Mucosa of descending colon (tissue), 3 donors: ENCODE data around the gene KIAA0825. TPM values are rescaled to one million over a fixed set of nuclear protein-coding genes. Genes with fewer than 3 reads are reported as not detected.
"Not testable (repeated sequence)": the region's sequence is repeated elsewhere in the genome, so short reads cannot be mapped to it uniquely, and the experiment has no call there.

Experiments used
- ATAC-seq: fragments of 200-7000 bp; cut with Tn5 transposase; one replicate; pipeline ENCODE4 v1.9.1; 2020; ENCODE audit warnings: mild to moderate bottlenecking, moderate library complexity
- DNase-seq, 3 donors: peaks; one replicate each; pipeline ENCODE4 v3.0.0-alpha.2; 2020
- H3K36me3 ChIP-seq: fragments of 200-600 bp; one replicate; pipeline ENCODE4 v1.8.0; 2021; ENCODE audit warnings: low read depth, mild to moderate bottlenecking
- H3K4me1 ChIP-seq: fragments of 200-600 bp; one replicate; pipeline ENCODE4 v1.8.0; 2021; ENCODE audit warnings: low read depth, mild to moderate bottlenecking
- H3K4me3 ChIP-seq: fragments of 200-600 bp; one replicate; pipeline ENCODE4 v1.8.0; 2021; ENCODE audit warnings: mild to moderate bottlenecking
- H3K9me3 ChIP-seq: fragments of 200-600 bp; one replicate; pipeline ENCODE4 v1.8.0; 2021; ENCODE audit warnings: mild to moderate bottlenecking
- intact Hi-C, 2 donors: fragments of 100-400 bp; cut with DNase I in 1 of 2; cut with micrococcal nuclease in 1 of 2; formaldehyde crosslinking; loops; one replicate each; pipeline versions ENCODE4 v1.11.0 to v1.11.1; 2022; cut with DNase I, micrococcal nuclease
- total RNA-seq, 3 donors: library from RNA; stranded (reverse); fragmentation: NEBNext Ultra II Directional in 2 of 3; extraction: Animal tissue kit (Norgen Biotek cat#: 25700) in 2 of 3; gene quantifications; one replicate each; pipeline versions ENCODE4 v1.2.1 to v1.2.4, GENCODE V29; 2021 to 2023
- TF ChIP-seq, protein P1 (sequence below): fragments of 200-600 bp; IDR thresholded peaks from one replicate; pipeline ENCODE4 v1.8.0; 2022; ENCODE audit warnings: antibody characterized with exemption, mild to moderate bottlenecking
- donor health status: DM: no; HTN: no; CAD: no; lungs with moderate emphysema.
- donor health status: DM: no; HTN: no; CAD: no.
- donor health status: DM: no; HTN: yes; CAD: no.

KIAA0825 gene
- total RNA-seq, 3 donors from 2014 or later, result 2.6 to 3.6 (median 3.1) TPM

DNA sequence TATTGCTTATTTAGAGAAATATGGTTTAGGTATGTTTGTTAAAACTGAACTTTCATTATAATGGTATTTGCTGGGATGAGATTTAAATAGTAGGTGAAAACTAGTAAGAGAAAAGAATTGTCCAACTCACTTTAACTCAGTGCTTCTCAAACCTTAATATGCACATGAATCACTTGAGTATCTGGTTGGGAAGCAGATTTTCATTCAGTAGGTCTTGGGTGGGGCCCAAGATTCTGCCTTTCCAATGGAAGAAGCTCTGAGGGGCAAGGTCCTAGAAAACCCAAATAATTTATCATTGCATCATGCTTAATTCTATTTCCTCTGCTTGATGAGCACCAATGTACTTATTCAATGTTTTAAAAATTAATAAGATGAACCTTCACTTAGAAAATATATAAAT is 262.6 kb downstream of the KIAA0825 start:
- Histone ChIP-seq H3K36me3 (no peaks in the 10 kb centered on the region), H3K9me3 (no peaks in the 10 kb centered on the region), H3K4me3 (no peak overlapping the region), H3K4me1 (no peaks in the 10 kb centered on the region)
- ATAC-seq (no peak), DNase-seq (no peak)
- TF ChIP-seq, protein P1, sequence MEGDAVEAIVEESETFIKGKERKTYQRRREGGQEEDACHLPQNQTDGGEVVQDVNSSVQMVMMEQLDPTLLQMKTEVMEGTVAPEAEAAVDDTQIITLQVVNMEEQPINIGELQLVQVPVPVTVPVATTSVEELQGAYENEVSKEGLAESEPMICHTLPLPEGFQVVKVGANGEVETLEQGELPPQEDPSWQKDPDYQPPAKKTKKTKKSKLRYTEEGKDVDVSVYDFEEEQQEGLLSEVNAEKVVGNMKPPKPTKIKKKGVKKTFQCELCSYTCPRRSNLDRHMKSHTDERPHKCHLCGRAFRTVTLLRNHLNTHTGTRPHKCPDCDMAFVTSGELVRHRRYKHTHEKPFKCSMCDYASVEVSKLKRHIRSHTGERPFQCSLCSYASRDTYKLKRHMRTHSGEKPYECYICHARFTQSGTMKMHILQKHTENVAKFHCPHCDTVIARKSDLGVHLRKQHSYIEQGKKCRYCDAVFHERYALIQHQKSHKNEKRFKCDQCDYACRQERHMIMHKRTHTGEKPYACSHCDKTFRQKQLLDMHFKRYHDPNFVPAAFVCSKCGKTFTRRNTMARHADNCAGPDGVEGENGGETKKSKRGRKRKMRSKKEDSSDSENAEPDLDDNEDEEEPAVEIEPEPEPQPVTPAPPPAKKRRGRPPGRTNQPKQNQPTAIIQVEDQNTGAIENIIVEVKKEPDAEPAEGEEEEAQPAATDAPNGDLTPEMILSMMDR, result no peak
- intact Hi-C loops, result no loop called here

DNA sequence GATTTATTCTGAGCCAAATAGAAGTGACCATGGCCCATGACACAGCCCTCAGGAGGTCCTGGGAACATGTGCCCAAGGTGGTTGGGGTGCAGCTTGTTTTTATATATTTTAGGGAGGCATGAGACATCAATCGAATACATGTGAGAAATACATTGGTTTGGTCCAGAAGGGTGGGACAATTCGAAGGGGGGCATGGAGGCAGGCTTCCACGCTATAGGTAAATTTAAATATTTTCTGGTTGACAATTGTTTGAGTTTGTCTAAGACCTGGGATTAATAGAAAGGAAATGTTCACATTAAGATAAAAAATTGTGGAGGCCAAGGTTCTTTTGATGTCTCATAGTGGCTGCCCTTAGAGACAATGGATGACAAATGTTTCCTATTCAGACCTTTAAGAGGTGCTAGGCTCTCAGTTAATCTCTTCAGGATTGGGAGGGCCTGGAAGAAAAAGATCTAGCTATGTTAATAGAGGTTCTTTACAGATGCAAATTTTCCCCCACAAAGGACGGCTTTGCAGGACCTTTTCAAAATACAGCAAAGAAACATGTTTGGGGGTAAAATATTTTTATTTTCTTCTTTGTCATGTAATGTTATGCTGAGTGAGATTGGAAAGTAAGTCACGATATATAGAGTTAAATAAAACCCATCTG is 263.4 kb downstream of the KIAA0825 start:
- intact Hi-C loops, DNase-seq, H3K4me3 ChIP-seq, ATAC-seq, H3K36me3 ChIP-seq, H3K4me1 ChIP-seq, H3K9me3 ChIP-seq: not testable (repeated sequence)

DNA sequence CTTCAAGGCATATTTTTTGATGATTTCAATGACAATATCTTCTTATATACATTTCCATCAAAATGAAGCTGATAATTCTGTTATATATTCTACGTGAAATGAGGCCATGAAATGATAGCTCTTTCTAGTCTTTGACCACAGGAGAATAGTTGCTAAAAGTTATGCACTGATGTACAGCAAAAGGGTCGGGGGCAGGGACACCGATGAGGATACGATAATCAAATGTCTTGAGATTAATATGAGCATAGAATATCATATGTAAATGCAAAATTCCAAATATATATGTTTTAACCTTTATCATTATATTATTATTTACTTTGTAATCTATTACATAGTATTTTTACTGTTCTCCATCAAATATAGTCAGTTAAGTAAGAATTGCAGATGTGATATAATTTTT is 264.8 kb downstream of the KIAA0825 start:
- DNase-seq (no peak), ATAC-seq (no peak)
- TF ChIP-seq, protein P1, result no peak
- H3K9me3 ChIP-seq, result no peaks in the 10 kb centered on the region
- H3K36me3 ChIP-seq, result no peaks in the 10 kb centered on the region
- intact Hi-C loops, result no loop called here
- H3K4me3 ChIP-seq, result no peak overlapping the region
- H3K4me1 ChIP-seq, result no peaks in the 10 kb centered on the region

DNA sequence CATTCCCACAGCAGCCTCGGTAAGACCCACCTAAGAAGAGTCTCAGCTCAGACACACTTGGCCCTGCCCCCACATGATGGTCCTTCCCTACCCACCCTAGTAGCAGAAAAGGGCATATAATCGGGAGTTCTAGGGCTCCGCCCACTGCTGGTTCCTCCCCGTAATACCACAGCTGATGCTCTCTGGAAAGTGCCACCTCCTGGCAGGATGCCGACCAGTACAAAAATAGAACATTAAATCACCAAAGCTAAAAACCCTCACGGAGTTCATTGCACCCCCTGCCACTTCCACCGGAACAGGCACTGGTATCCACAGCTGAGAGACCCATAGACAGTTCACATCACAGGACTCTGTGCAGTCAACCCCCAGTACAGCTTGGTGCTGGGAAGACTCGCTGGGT is 271.3 kb downstream of the KIAA0825 start:
- intact Hi-C loops, result no loop called here
- DNase-seq (no peak), ATAC-seq (no peak)
- Histone ChIP-seq H3K4me3 (no peak overlapping the region), H3K36me3 (no peaks in the 10 kb centered on the region), H3K9me3 (no peaks in the 10 kb centered on the region), H3K4me1 (no peaks in the 10 kb centered on the region)
- TF ChIP-seq, protein P1, result no peak

DNA sequence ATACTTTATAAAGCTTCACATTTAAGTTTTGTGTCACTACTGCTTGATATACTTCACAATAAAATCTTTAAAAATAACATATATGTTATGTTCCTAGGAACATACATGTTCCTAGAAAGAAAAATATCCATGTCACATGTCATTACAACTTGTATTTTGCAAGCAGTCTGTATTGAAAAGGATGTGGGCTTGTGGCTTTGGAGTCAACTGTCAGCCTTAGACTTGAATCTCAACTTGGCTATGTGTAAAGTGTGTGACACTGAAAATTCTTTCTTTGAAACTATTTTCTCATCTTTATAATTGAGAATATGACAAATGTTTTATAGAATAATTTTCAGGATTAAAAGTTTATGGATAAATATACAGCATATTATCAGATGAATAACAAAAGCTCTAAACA is 273.1 kb downstream of the KIAA0825 start:
- no peak for DNase-seq
- no peak for ATAC-seq
- no peaks in the 10 kb centered on the region for H3K9me3 ChIP-seq
- no peaks in the 10 kb centered on the region for H3K4me1 ChIP-seq
- no peaks in the 10 kb centered on the region for H3K36me3 ChIP-seq
- TF ChIP-seq, protein P1, result no peak
- H3K4me3 ChIP-seq, result no peak overlapping the region
- intact Hi-C loops, result no loop called here

DNA sequence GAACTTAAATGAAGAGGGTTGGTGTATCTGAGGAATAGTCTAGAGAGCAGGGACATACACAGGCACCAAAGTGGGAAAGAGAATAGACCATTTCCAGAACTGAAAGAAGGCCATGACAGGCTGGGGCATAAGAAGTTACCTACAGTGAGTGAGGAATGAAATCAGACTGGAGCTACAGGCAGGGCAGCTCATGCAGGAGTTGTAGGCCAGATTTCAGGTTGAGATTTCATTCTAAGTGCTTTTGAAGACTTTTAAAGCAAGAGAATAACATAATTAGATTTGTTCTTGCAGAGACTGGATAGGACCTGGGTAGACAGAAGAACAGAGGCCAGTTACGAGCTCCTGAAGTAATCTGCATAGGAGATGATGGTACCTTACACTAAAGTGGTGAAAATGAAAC is 280.8 kb downstream of the KIAA0825 start:
- intact Hi-C loops, result no loop called here
- no peak overlapping the region for H3K4me3 ChIP-seq

More for the DNA sequence above, 280.8 kb downstream of the KIAA0825 start:
- TF ChIP-seq, protein P1, result no peak
- Histone ChIP-seq H3K9me3 (no peaks in the 10 kb centered on the region), H3K4me1 (no peaks in the 10 kb centered on the region), H3K36me3 (no peaks in the 10 kb centered on the region)
- DNase-seq, result no peak
- ATAC-seq, result no peak
